ENCODE results near the gene ZSCAN25. TPM values are rescaled to one million over a fixed set of nuclear protein-coding genes. Genes with fewer than 3 reads are reported as not detected.

ZSCAN25 gene
- polyA plus RNA-seq, 5 donors: 16.3 to 22.4 (median 20.8) TPM

Other genes starting within 250 kb of the ZSCAN25 start
- 10 to 100 TPM; 37.4 to 63.7 (median 41.3) TPM for gene ARPC1B, start 242.2 kb upstream of the ZSCAN25 start, polyA plus RNA-seq (ENCODE audit: insufficient read depth in 1 of 5, insufficient read length in 5 of 5, low replicate concordance in 1 of 5)
- 100 to 1,000 TPM; 109 to 166 (median 135) TPM for gene PDAP1, start 208.3 kb upstream of the ZSCAN25 start, polyA plus RNA-seq (ENCODE audit: insufficient read depth in 1 of 5, insufficient read length in 5 of 5, low replicate concordance in 1 of 5)
- gene BUD31, start 208.0 kb upstream of the ZSCAN25 start, polyA plus RNA-seq (ENCODE audit: insufficient read depth in 1 of 5, insufficient read length in 5 of 5, low replicate concordance in 1 of 5): 100 to 1,000 TPM in 3 of 5 donors, 10 to 100 TPM in 2; 95.0 to 109 (median 101) TPM
- 1 to 10 TPM; 4.3 to 8.0 (median 6.2) TPM for gene PTCD1, start 178.1 kb upstream of the ZSCAN25 start, polyA plus RNA-seq (ENCODE audit: insufficient read depth in 1 of 5, insufficient read length in 5 of 5, low replicate concordance in 1 of 5)
- 10 to 100 TPM; 32.2 to 41.6 (median 35.5) TPM for gene CPSF4, start 178.0 kb upstream of the ZSCAN25 start, polyA plus RNA-seq (ENCODE audit: insufficient read depth in 1 of 5, insufficient read length in 5 of 5, low replicate concordance in 1 of 5)
- gene ATP5MF, start 150.8 kb upstream of the ZSCAN25 start, polyA plus RNA-seq (ENCODE audit: insufficient read depth in 1 of 5, insufficient read length in 5 of 5, low replicate concordance in 1 of 5): 100 to 1,000 TPM; 290 to 437 (median 312) TPM
- 10 to 100 TPM; 40.8 to 56.5 (median 44.9) TPM for gene ZNF789, start 144.1 kb upstream of the ZSCAN25 start, polyA plus RNA-seq (ENCODE audit: insufficient read depth in 1 of 5, insufficient read length in 5 of 5, low replicate concordance in 1 of 5)
- 10 to 100 TPM; 14.6 to 18.4 (median 15.6) TPM for gene ZNF394, start 116.7 kb upstream of the ZSCAN25 start, polyA plus RNA-seq (ENCODE audit: insufficient read depth in 1 of 5, insufficient read length in 5 of 5, low replicate concordance in 1 of 5)
- 10 to 100 TPM; 11.9 to 16.6 (median 15.8) TPM for gene ZKSCAN5, start 112.3 kb upstream of the ZSCAN25 start, polyA plus RNA-seq (ENCODE audit: insufficient read depth in 1 of 5, insufficient read length in 5 of 5, low replicate concordance in 1 of 5)
- 10 to 100 TPM; 12.8 to 20.0 (median 14.6) TPM for gene FAM200A, start 64.8 kb upstream of the ZSCAN25 start, polyA plus RNA-seq (ENCODE audit: insufficient read depth in 1 of 5, insufficient read length in 5 of 5, low replicate concordance in 1 of 5)
- 100 to 1,000 TPM in 1 of 5 donors, 10 to 100 TPM in 4; 56.1 to 106 (median 94.2) TPM for gene ZNF655, start 58.3 kb upstream of the ZSCAN25 start, polyA plus RNA-seq (ENCODE audit: insufficient read depth in 1 of 5, insufficient read length in 5 of 5, low replicate concordance in 1 of 5)
- gene TMEM225B, start 18.7 kb upstream of the ZSCAN25 start, polyA plus RNA-seq (ENCODE audit: insufficient read depth in 1 of 5, insufficient read length in 5 of 5, low replicate concordance in 1 of 5): 1 to 10 TPM; 1.4 to 2.3 (median 1.7) TPM
- 10 to 100 TPM; 15.1 to 25.8 (median 19.6) TPM for gene CYP3A5, start 63.0 kb downstream of the ZSCAN25 start, polyA plus RNA-seq (ENCODE audit: insufficient read depth in 1 of 5, insufficient read length in 5 of 5, low replicate concordance in 1 of 5)
- 10 to 100 TPM in 1 of 5 donors, 1 to 10 TPM in 2, under 1 TPM in 2; 0.59 to 16.8 (median 1.3) TPM for gene CYP3A7, start 118.2 kb downstream of the ZSCAN25 start, polyA plus RNA-seq (ENCODE audit: insufficient read depth in 1 of 5, insufficient read length in 5 of 5, low replicate concordance in 1 of 5)
- under 1 TPM; 0.14 to 0.34 (median 0.18) TPM for gene CYP3A4, start 167.2 kb downstream of the ZSCAN25 start, polyA plus RNA-seq (ENCODE audit: insufficient read depth in 1 of 5, insufficient read length in 5 of 5, low replicate concordance in 1 of 5)
- under 1 TPM; 0.09 to 0.50 (median 0.28) TPM for gene CYP3A43, start 211.1 kb downstream of the ZSCAN25 start, polyA plus RNA-seq (ENCODE audit: insufficient read depth in 1 of 5, insufficient read length in 5 of 5, low replicate concordance in 1 of 5)

All from right lung (tissue), 5 donors.